MCF 10A (cell line): ENCODE data around the gene HSD11B2. TPM values are rescaled to one million over a fixed set of nuclear protein-coding genes. Genes with fewer than 3 reads are reported as not detected.
A peak's percentile ranks its signal among the peaks of the same experiment; 100 is the strongest.

ENCODE experiments used
- BruUV-seq: library from RNA; stranded (reverse); fragments of 400-500 nt; replicated peaks from 2 replicates; lab custom pipeline; 2021; lab: Mats Ljungman, UMichigan
- CTCF ChIA-PET: fragments of 300-600 bp; sonication (Branson Sonifier 250); formaldehyde crosslinking; extraction: SDS; loops from one replicate; lab custom pipeline; 2021; ENCODE audit warnings: antibody characterized with exemption, inconsistent platforms; lab: Yijun Ruan, JAX
- POLR2A ChIA-PET: fragments of 300-600, 350-650 bp; sonication (Branson Sonifier 250); formaldehyde crosslinking; extraction: SDS; loops from one replicate; lab custom pipeline; 2020; ENCODE audit warnings: antibody characterized with exemption, inconsistent platforms; lab: Yijun Ruan, JAX
- DNase-seq: peaks from one replicate; pipeline ENCODE4 v3.0.0-alpha.2; 2018; ENCODE audit not compliant: unreplicated experiment
- H3K27ac Mint-ChIP-seq: one replicate; pipeline ENCODE4 v1.8.0; 2022; ENCODE audit warnings: mild to moderate bottlenecking, low read depth, mixed read lengths; ENCODE audit not compliant: unreplicated experiment
- H3K27me3 Mint-ChIP-seq: one replicate; pipeline ENCODE4 v1.8.0; 2022; ENCODE audit warnings: mixed read lengths; ENCODE audit not compliant: insufficient read depth, unreplicated experiment
- H3K36me3 Mint-ChIP-seq: one replicate; pipeline ENCODE4 v1.8.0; 2022; ENCODE audit warnings: mild to moderate bottlenecking, moderate library complexity, mixed read lengths; ENCODE audit not compliant: insufficient read depth, unreplicated experiment
- H3K4me1 Mint-ChIP-seq: one replicate; pipeline ENCODE4 v1.8.0; 2022; ENCODE audit warnings: mixed read lengths; ENCODE audit not compliant: insufficient read depth, unreplicated experiment
- H3K4me3 Mint-ChIP-seq: one replicate; pipeline ENCODE4 v1.8.0; 2022; ENCODE audit warnings: mild to moderate bottlenecking, moderate library complexity, mixed read lengths; ENCODE audit not compliant: unreplicated experiment
- H3K9me3 Mint-ChIP-seq: one replicate; pipeline ENCODE4 v1.8.0; 2022; ENCODE audit warnings: mixed read lengths; ENCODE audit not compliant: unreplicated experiment
- CTCF ChIP-seq: fragments of 200-600 bp; IDR thresholded peaks from one replicate; pipeline ENCODE4 v1.8.0; 2022; ENCODE audit warnings: antibody characterized with exemption, mild to moderate bottlenecking; ENCODE audit not compliant: unreplicated experiment
- intact Hi-C: fragments of 100-400 bp; cut with micrococcal nuclease; formaldehyde crosslinking; loops from 2 replicates; pipeline ENCODE4 v1.14.1; 2022
- total RNA-seq: library from RNA; stranded (reverse); gene quantifications from 2 replicates; pipeline ENCODE4 v1.2.3, GENCODE V29; 2022

Gene HSD11B2
- total RNA-seq, 1 experiment from 2014 or later: 0.86 TPM

- Mint-ChIP-seq H3K9me3 (no peaks in the 10 kb centered on the region), H3K36me3 (no peaks in the 10 kb centered on the region), H3K27ac (peak overlapping the region; percentile 44), H3K4me3 (no peak overlapping the region), H3K4me1 (peaks cover 14% of the 10 kb centered on the region), H3K27me3 (no peaks in the 10 kb centered on the region)
- ChIA-PET CTCF (interaction anchor here (0.6 to 0.7 kb wide), 2 partner anchors 35 to 399 kb away, joined by 3 read pairs; no protein-coding TSS in a partner anchor), POLR2A (no interaction called here)
- intact Hi-C loops: no loop called here
- no peak for TF ChIP-seq CTCF
- no peak for DNase-seq
- BruUV-seq: no TSS peak
Measured at GRCh38 chr16:67392301-67393059, 38.4 kb upstream of the HSD11B2 start.

GRCh38 chr16:67393111-67393787, 37.7 kb upstream of the HSD11B2 start, which contains the start of gene TPPP3:
Gene TPPP3, minus strand, starts transcription at chr16:67393498. Its CDS starts 2,387 bp downstream, at chr16:67391111.
- BruUV-seq: no TSS peak
- ChIA-PET POLR2A (no interaction called here), CTCF (interaction anchor here (0.6 to 0.7 kb wide), 2 partner anchors 34 to 400 kb away, joined by 3 read pairs; no protein-coding TSS in a partner anchor)
- no peaks in the 10 kb centered on the region for H3K27me3 Mint-ChIP-seq
- H3K27ac Mint-ChIP-seq: peak within 1 kb of the TSS; percentile 44
- H3K4me3 Mint-ChIP-seq: no peak within 1 kb of the TSS
- no peaks in the 10 kb centered on the region for H3K9me3 Mint-ChIP-seq
- intact Hi-C loops: no loop called here
- no peak for TF ChIP-seq CTCF
- peaks cover 14% of the 10 kb centered on the region for H3K4me1 Mint-ChIP-seq
- DNase-seq: no peak
- no peaks in the 10 kb centered on the region for H3K36me3 Mint-ChIP-seq

GRCh38 chr16:67393788-67394154, 37.1 kb upstream of the HSD11B2 start:
- TF ChIP-seq CTCF: no peak
- POLR2A ChIA-PET: no interaction called here
- Mint-ChIP-seq H3K9me3 (no peaks in the 10 kb centered on the region), H3K27me3 (no peaks in the 10 kb centered on the region), H3K36me3 (no peaks in the 10 kb centered on the region), H3K4me3 (no peak overlapping the region), H3K27ac (no peak overlapping the region), H3K4me1 (peaks cover 14% of the 10 kb centered on the region)
- intact Hi-C loops: no loop called here
- no TSS peak for BruUV-seq
- DNase-seq: no peak
- CTCF ChIA-PET: no interaction called here
